ENCODE results near the gene KCTD15. TPM values are rescaled to one million over a fixed set of nuclear protein-coding genes. Genes with fewer than 3 reads are reported as not detected.

Gene KCTD15
- 83.2 TPM for polyA plus RNA-seq (2012; ENCODE audit: insufficient read length, low read depth)

GRCh38 chr19:33796164-33796875, at the start of gene KCTD15:
Gene KCTD15 (plus strand): TSS chr19:33796870. CDS start chr19:33800455, 3,585 bp downstream.
- TF ChIP-seq REST (IDR thresholded peaks at IDR 0.05; ENCODE audit: insufficient read depth in 1 of 2, low read depth in 2 of 2, low read length in 2 of 2) (no peak; a peak in 1 of 4 replicates), POLR2AphosphoS5 (IDR thresholded peaks at IDR 0.05; ENCODE audit: low read depth, low read length) (no peak), TAF1 (IDR thresholded peaks at IDR 0.05; ENCODE audit: borderline replicate concordance, insufficient read depth, low read length) (no peak), FOXP2 (optimal IDR thresholded peaks at IDR 0.05; ENCODE audit: borderline replicate concordance, extremely low read depth, extremely low read length, insufficient read depth) (no peak), SIN3A (IDR thresholded peaks at IDR 0.05; ENCODE audit: borderline replicate concordance, insufficient read depth, low read length) (no peak)

GRCh38 chr19:33747273-33747672, 49.4 kb upstream of the KCTD15 start:
- TF ChIP-seq TAF1 (IDR thresholded peaks at IDR 0.05; ENCODE audit: borderline replicate concordance, insufficient read depth, low read length): no peak
- TF ChIP-seq POLR2AphosphoS5 (IDR thresholded peaks at IDR 0.05; ENCODE audit: low read depth, low read length): no peak
- no peak for TF ChIP-seq FOXP2 (optimal IDR thresholded peaks at IDR 0.05; ENCODE audit: borderline replicate concordance, extremely low read depth, extremely low read length, insufficient read depth)
- TF ChIP-seq REST (IDR thresholded peaks at IDR 0.05; ENCODE audit: insufficient read depth in 1 of 2, low read depth in 2 of 2, low read length in 2 of 2): no peak
- TF ChIP-seq SIN3A (IDR thresholded peaks at IDR 0.05; ENCODE audit: borderline replicate concordance, insufficient read depth, low read length): no peak

GRCh38 chr19:33748231-33748630, 48.4 kb upstream of the KCTD15 start:
- no peak for TF ChIP-seq TAF1 (IDR thresholded peaks at IDR 0.05; ENCODE audit: borderline replicate concordance, insufficient read depth, low read length)
- no peak for TF ChIP-seq REST (IDR thresholded peaks at IDR 0.05; ENCODE audit: insufficient read depth in 1 of 2, low read depth in 2 of 2, low read length in 2 of 2)
- no peak for TF ChIP-seq FOXP2 (optimal IDR thresholded peaks at IDR 0.05; ENCODE audit: borderline replicate concordance, extremely low read depth, extremely low read length, insufficient read depth)
- no peak for TF ChIP-seq SIN3A (IDR thresholded peaks at IDR 0.05; ENCODE audit: borderline replicate concordance, insufficient read depth, low read length)
- TF ChIP-seq POLR2AphosphoS5 (IDR thresholded peaks at IDR 0.05; ENCODE audit: low read depth, low read length): no peak

- TF ChIP-seq SIN3A (IDR thresholded peaks at IDR 0.05; ENCODE audit: borderline replicate concordance, insufficient read depth, low read length) (no peak), POLR2AphosphoS5 (IDR thresholded peaks at IDR 0.05; ENCODE audit: low read depth, low read length) (no peak), FOXP2 (optimal IDR thresholded peaks at IDR 0.05; ENCODE audit: borderline replicate concordance, extremely low read depth, extremely low read length, insufficient read depth) (no peak), REST (IDR thresholded peaks at IDR 0.05; ENCODE audit: insufficient read depth in 1 of 2, low read depth in 2 of 2, low read length in 2 of 2) (no peak), TAF1 (IDR thresholded peaks at IDR 0.05; ENCODE audit: borderline replicate concordance, insufficient read depth, low read length) (no peak)
These were observed 47.7 kb upstream of the KCTD15 start for GRCh38 chr19:33749016-33749415.

All from PFSK-1 (cell line).